ENCODE data around the gene HIGD1B.

- no peak for TF ChIP-seq EZH2 (IDR thresholded peaks at IDR 0.05)
- TF ChIP-seq REST (IDR thresholded peaks at IDR 0.05; ENCODE audit: low read depth), result no peak
- TF ChIP-seq EGR1 (IDR thresholded peaks at IDR 0.05; ENCODE audit: low read depth), result no peak
- TF ChIP-seq CTCF (IDR thresholded peaks at IDR 0.05 in 2 of 3, conservative IDR thresholded peaks at IDR 0.05 in 1 of 3; ENCODE audit: borderline replicate concordance in 1 of 3, insufficient read depth in 1 of 3, low read depth in 2 of 3, low read length in 2 of 3), result no peak
- no peak for TF ChIP-seq EZH2phosphoT487 (IDR thresholded peaks at IDR 0.05; ENCODE audit: borderline replicate concordance)
- TF ChIP-seq CEBPB (IDR thresholded peaks at IDR 0.05; ENCODE audit: low read depth), result no peak
- no peak for TF ChIP-seq ZFX (IDR thresholded peaks at IDR 0.05)
- no peak for TF ChIP-seq POLR2AphosphoS5 (IDR thresholded peaks at IDR 0.05; ENCODE audit: low read depth, low read length)
- TF ChIP-seq POLR2A (IDR thresholded peaks at IDR 0.05; ENCODE audit: borderline replicate concordance, extremely low read depth, insufficient read depth, insufficient read length), result no peak
- no peak for TF ChIP-seq MAX (IDR thresholded peaks at IDR 0.05)
These were observed 37.3 kb downstream of the HIGD1B start for GRCh38 chr17:44884941-44885340.

Measured in HCT116 (cell line).